ENCODE data around the gene ANTKMT.

Gene ANTKMT

DNA sequence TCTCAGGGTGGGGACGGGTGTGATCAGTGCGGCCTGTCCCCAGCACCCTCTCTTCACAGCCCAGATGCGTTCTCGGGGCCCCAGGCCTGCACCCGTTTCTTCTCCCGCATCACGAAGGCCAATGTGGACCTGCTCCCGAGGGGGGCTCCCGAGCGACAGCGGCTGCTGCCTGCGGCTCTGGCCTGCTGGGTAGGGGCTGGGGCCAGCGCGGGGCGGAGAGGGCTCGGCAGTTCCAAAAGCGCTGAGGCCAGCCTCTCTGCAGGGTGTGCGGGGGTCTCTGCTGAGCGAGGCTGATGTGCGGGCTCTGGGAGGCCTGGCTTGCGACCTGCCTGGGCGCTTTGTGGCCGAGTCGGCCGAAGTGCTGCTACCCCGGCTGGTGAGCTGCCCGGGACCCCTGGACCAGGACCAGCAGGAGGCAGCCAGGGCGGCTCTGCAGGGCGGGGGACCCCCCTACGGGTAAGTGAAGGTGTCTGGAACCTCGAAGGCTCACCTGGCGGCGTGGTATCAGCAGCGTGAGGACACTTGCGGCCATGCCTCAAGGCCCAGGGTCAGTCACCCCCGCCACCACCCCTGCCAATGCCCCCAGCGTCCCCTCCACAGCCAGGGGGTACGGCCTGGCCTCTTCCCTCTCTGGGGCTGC is 44.0 kb downstream of the ANTKMT start:
- DNase-seq = no peak

GRCh38 chr16:765488-765865 is 44.5 kb downstream of the ANTKMT start:
- no peak for DNase-seq

DNA sequence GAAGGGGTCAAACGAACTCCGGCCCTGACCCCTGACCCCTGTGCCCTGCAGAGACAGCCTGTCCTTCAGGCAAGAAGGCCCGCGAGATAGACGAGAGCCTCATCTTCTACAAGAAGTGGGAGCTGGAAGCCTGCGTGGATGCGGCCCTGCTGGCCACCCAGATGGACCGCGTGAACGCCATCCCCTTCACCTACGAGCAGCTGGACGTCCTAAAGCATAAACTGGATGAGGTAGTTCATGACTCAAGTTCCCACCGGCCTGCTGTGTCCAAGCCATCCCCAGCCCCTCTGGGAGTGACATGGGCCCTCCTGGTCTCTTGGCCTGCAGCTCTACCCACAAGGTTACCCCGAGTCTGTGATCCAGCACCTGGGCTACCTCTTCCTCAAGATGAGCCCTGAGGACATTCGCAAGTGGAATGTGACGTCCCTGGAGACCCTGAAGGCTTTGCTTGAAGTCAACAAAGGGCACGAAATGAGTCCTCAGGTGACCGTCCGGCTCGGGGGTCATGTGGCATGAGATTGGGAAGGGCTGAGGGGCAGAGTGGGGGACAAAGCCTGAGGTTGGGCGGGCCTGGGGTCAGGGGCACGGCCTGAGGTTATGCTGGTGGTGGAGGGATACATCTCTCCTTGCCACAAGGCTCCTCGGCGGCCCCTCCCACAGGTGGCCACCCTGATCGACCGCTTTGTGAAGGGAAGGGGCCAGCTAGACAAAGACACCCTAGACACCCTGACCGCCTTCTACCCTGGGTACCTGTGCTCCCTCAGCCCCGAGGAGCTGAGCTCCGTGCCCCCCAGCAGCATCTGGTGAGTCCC is 45.3 kb downstream of the ANTKMT start:
- DNase-seq = no peak

GRCh38 chr16:766820-767640 is 46.1 kb downstream of the ANTKMT start:
- DNase-seq = no peak

DNA sequence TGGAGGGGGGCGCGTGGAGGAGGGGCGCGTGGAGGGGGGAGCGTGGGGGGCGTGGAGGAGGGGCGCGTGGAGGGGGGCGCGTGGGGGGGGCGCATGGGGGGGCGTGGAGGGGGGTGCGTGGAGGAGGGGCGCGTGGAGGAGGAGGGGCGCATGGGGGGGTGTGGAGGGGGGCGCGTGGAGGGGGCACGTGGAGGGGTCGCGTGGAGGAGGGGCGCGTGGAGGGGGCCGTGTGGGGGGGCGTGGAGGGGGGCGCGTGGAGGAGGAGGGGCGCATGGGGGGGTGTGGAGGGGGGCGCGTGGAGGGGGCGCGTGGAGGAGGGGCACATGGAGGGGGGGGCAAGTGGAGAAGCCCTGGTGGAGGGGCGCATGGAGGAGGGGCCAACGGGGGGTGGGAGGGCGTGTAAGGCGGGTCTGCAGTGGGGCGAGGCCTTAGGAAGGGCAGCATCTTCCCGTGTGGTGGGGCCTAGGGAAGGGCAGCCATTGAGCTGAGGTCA is 46.8 kb downstream of the ANTKMT start:
- no peak for DNase-seq

DNA sequence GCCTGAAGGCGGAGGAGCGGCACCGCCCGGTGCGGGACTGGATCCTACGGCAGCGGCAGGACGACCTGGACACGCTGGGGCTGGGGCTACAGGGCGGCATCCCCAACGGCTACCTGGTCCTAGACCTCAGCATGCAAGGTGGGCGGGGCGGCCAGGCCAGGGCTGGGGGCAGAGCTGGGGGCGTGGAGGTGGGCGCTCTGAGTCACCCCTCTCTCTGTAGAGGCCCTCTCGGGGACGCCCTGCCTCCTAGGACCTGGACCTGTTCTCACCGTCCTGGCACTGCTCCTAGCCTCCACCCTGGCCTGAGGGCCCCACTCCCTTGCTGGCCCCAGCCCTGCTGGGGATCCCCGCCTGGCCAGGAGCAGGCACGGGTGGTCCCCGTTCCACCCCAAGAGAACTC is 47.5 kb downstream of the ANTKMT start:
- DNase-seq = no peak

DNA sequence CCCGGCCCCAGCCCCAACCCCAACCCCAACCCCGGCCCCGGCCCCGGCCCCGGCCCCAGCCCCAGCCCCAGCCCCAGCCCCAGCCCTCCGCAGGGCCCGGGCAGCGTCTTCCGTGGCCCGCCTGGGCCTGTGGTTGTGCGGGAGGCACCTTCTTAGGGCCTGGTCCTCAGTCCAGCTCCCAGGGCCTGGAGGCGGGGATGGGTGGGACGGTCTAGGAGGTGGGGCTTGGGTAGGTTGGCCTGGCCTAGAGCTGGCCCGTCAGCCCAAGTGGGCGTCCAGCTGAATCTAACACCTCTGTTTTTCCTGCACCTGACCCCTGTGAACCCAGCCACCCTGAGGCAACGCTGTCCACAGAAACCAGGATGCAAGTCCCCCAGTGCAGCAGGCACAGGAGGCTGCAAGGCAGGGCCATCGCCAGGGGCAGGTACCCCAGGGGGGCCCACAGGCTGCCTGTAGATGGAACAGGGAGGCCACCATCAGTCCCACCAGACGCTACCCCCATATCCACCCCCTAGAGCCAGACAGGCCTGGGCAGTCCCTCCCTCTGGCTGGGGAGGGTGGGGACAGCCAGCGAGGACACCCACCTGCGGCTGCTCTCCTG is 48.3 kb downstream of the ANTKMT start:
- no peak for DNase-seq

DNA sequence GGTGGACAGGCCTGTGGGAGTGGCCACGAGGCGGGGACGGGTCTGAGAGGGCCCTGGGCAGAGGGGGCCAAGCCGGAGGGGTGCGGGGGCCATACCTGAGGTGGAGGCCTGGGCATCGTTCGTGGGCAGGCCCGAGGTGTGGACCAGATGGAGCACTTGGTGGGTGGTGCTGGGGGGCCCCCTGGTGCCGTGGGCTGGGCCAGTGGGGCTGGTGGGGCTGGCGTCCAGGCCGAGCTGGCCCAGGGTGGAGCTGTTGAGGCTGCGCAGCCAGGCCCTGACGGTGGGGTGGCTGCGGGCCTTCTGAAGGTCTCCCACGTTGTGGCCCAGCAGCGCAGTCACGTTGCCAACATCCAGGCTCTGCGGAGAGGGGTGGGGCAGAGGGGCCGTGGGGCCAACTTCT is 49.0 kb downstream of the ANTKMT start:
- DNase-seq = no peak

GRCh38 chr16:770411-770810 is 49.5 kb downstream of the ANTKMT start:
- DNase-seq = no peak

All from C1 segment of cervical spinal cord (tissue), 14 donors.